ENCODE measurements around the gene KIF5C.

DNA sequence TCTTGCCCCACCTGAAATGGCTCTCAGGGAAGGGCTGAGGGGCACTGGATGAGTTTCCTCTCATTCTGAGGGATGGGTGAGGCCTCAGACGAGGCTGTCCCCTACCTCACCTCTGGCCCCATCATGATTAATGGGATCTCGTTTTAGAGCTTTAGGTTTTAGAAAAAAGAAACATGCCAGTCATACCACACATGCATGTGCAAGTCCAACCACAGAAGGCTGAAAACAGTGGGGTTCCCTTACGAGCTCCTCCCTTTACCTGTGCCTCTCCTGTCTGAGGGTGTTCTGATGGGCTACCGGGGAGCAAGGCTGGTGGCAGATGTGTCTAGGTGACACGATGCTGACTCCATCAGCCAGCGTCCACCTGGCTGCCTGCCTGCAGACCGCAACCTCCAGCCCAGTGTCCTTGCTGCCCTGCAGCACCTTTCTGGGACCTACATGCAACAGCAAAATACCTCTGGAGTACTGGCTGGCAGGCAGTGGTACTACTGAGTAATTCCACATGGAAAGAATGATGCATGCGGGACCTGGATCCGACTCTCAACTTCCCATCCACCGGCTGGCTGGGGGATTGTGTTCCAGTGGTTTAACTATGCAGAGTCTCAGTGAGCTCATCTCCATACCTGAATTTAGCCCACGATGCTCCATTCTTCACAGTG lies 154.4 kb downstream of the KIF5C start:
- TF ChIP-seq, protein P1, sequence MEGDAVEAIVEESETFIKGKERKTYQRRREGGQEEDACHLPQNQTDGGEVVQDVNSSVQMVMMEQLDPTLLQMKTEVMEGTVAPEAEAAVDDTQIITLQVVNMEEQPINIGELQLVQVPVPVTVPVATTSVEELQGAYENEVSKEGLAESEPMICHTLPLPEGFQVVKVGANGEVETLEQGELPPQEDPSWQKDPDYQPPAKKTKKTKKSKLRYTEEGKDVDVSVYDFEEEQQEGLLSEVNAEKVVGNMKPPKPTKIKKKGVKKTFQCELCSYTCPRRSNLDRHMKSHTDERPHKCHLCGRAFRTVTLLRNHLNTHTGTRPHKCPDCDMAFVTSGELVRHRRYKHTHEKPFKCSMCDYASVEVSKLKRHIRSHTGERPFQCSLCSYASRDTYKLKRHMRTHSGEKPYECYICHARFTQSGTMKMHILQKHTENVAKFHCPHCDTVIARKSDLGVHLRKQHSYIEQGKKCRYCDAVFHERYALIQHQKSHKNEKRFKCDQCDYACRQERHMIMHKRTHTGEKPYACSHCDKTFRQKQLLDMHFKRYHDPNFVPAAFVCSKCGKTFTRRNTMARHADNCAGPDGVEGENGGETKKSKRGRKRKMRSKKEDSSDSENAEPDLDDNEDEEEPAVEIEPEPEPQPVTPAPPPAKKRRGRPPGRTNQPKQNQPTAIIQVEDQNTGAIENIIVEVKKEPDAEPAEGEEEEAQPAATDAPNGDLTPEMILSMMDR (conservative IDR thresholded peaks at IDR 0.05; ENCODE audit: low read length): no peak
- no peak for TF ChIP-seq EZH2phosphoT487 (IDR thresholded peaks at IDR 0.05; ENCODE audit: borderline replicate concordance, low read depth, low read length)

Measured in OCI-LY7 (cell line).